Left lobe of liver (tissue), 2 donors: ENCODE results near the gene RBFOX2. TPM values are rescaled to one million over a fixed set of nuclear protein-coding genes. Genes with fewer than 3 reads are reported as not detected.
"Not testable (repeated sequence)": the region's sequence is repeated elsewhere in the genome, so short reads cannot be mapped to it uniquely, and the experiment has no call there.

Experiments used
- ATAC-seq: fragments of 200-7000 bp; cut with Tn5 transposase; one replicate; pipeline ENCODE4 v1.9.1; 2020; ENCODE audit warnings: mild to moderate bottlenecking, moderate library complexity
- DNase-seq: peaks from one replicate; pipeline ENCODE4 v3.0.0-alpha.2; 2020; ENCODE audit warnings: low spot score
- total RNA-seq: library from RNA; stranded (reverse); gene quantifications from one replicate; pipeline ENCODE4 v1.2.1, GENCODE V29; 2021
- donor health status: DM: no; HTN: no; CAD: no; lungs with moderate emphysema.
- donor health status: DM: no; HTN: yes; CAD: no.

RBFOX2 gene
- total RNA-seq, 1 donor from 2014 or later = 25.5 TPM

DNA sequence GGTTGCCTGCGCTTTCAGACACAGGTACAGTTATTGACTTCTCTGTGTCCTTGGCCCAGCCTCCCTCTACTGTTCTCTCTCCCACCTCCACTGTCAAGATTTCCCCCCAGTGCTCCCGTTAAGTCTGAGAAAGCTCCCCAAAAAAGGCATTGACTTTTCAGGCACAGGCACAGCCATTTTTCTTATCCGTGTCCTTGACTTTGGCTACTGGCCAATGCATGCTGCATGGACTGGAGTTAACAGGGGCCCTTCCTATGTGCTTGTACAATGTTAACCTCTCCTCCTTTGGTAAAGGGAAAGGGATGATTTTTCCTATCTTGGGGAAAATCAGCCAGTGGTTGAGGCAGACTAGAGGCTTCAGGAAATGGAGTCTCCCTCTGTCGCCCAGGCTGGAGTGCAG lies 306.7 kb downstream of the RBFOX2 start:
- no peak for ATAC-seq
- DNase-seq = no peak

DNA sequence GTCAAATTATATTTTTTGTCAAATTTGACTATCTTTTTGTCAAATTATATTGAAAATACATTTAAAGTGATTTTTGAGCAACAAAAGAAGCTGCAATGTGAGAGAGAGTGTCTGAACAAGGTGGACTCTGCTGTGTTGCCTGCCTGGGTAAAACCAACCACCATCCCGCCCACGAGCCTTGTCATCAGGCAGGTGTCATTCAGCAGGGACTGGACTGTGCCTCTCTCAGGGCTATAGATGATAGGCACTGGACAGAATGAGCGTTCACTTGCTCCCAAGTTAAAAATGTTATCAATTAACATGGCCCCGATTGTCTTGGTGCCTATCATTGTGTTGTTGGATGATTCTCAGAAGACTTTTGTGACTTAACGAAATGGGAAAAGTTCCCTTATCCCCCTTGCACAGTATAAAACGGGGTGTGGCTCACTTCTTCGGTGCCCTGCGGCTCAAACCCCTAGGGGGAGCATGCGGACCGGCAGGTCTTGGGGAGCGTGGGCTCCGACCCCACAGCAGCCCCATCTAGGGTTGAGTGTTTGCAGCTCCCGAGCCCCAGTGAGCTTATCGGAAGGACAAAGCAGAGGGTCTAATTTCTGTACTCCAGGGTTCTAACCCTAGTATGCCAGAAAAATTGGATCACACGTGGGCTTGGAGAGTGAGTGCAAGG lies 309.3 kb downstream of the RBFOX2 start:
- ATAC-seq = no peak
- no peak for DNase-seq

DNA sequence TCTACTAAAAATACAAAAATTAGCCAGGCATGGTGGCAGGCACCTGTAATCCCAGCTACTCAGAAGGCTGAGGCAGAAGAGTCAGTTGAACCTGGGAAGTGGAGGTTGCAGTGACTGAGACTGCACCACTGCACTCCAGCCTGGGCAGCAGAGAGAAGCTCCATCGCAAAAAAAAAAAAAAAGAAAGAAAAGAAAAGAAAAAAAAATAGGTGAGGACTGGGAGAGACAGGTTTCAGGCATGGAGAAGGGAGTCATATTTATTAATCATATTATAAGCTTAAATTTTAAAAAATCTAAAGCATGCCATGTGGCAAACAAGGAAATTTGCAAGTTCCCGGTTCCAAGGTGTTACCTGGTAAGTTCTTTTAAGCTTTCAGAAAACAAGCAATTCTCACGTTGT lies 311.1 kb downstream of the RBFOX2 start, which contains the start of gene APOL5:
APOL5 (plus strand) TSS at position 301 of the 400 bp plus-strand sequence; CDS start at position 301, 0 bp downstream.
- DNase-seq (no peak), ATAC-seq (no peak)

DNA sequence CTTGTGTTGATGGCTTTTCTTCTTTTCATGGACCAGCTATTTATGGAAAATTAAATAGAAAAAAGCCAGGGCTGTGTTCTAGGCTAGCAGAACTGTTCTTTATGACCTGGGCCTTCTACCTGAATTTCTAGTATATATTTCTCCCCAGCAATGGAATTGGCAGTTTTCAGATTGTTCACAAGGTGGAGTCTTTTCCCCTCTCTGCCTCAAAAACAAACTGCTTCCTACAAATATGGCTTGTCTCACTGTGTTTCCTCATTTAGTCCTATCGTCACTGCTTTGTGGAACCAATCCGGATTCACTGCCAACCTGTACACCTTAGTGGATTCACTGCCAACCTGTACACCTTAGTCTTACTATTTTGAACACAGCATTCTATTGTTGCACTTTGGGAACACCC lies 316.0 kb downstream of the RBFOX2 start:
- no peak for ATAC-seq
- DNase-seq = no peak

DNA sequence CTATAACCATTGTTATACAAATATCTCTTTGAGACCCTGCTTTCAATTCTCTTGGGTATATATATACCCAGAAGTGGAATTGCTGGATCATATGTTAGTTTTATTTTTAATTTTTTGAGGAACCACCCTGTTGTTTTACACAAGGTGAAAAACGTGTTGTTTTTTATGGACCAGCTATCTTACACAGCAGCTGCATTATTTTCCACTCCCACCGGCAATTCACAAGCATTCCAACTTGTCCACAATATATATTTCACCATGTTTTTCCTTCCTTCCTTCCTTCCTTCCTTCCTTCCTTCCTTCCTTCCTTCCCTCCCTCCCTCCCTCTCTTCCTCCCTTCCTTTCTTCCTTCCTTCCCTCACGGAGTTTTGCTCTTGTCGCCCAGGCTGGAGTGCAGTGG lies 317.3 kb downstream of the RBFOX2 start:
- DNase-seq (no peak), ATAC-seq (no peak)

DNA sequence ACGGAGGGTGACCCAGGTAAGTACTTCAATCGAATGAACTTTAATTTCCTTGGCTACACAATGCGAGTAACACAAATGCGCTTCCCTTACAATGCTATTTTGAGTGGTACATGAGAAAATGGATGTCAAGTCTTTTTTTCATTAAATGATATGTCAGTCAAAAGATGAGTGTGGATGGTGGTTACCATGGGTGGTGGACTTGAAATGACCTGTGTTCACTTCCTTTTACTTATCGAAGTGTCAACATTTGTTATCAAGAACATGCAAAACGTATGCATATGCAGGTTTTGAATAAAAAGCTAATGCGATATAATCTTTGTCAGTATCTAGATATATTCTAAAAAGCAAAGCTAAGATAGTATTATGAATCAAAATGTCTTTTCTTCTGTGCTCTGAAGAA lies 319.7 kb downstream of the RBFOX2 start:
- DNase-seq (no peak), ATAC-seq (no peak)

DNA sequence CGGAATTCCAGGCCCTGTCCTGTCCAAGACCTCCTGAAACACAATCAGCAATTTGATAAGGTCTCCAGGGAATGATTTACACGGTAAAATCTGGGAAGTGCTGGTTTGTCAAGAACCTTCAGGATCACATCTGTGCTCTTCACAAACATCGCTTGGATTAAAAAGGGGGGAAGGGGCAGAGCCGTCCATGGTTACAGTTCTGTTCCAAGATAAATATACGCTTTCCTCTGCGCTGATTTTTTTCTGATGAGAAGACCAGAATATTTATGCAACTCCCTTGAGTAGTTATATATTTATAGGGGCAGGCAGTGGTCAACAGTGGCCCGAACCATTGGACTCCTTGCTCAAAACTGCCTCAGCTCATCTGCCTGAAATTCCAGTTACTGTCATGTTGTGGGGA lies 320.2 kb downstream of the RBFOX2 start:
- DNase-seq = no peak
- no peak for ATAC-seq

DNA sequence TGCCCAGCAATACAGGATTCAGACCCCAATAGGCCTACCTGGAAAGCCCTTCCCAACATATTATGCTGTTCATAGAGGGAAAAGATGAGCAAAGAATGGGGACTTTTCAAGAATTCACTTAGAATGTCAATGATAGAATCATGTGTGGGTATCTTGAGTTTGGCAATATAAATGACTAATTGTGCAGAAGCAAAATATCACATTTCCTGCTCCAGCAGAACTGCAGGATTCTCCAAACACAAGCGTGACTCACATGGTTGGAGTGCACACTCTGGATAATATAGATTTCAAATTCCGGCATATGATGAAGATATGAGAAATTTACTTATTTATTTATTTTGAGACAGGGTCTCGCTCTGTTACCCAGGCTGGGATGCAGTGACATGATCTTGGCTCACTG lies 323.5 kb downstream of the RBFOX2 start:
- DNase-seq (no peak), ATAC-seq (no peak)

DNA sequence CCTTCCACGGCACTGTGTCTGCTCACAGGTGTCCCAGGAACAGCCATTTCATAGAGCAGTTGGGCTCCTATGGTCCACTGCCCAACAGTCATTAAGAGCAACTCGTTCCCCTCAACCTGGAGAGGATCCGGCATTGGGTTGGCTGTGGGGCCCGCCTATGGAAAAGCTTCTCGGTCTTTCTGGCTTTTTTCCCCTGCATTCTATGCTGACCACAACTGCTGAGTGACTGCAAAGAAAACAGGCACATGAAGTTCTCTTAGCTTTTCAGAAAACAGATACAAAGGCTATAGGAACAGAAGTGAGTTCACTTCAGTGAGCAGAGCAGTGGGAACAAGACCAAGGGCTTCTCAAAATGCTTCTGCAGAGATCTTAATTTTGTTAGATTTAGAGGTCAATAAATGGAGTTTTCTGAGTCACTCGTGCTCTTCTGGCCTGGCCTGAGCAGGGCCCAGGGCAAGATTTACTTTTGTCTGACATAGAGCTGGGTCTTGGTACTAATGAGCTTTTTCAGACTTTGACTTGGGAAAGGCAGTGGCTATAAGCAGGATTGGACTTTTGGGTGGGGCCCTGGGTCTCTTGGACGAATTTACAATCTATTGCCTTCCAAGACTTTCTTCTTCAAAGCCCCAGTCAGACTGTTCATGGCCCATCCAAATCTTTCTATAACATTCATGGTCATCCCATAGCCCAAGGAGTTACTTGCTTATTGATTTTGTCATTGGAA lies 324.6 kb downstream of the RBFOX2 start:
- DNase-seq (no peak), ATAC-seq (no peak)

DNA sequence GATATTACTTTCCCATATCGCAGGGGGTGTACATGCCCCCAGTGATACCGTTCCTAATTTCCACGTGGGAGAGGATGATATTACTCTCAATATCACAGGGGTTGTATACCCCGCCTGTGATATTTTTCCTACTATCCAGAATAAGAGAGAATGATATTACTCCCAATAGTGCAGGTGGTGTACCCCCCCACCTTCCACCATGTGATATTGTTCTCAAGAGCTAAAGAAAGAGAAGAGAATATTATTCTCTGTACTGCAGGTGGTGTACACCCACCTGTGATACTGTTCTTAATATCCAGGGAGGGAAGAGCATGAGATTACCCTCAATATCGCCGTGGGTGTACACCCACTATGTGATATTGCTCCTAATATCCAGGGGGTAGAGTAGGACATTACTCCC lies 328.8 kb downstream of the RBFOX2 start:
- DNase-seq, ATAC-seq: not testable (repeated sequence)

DNA sequence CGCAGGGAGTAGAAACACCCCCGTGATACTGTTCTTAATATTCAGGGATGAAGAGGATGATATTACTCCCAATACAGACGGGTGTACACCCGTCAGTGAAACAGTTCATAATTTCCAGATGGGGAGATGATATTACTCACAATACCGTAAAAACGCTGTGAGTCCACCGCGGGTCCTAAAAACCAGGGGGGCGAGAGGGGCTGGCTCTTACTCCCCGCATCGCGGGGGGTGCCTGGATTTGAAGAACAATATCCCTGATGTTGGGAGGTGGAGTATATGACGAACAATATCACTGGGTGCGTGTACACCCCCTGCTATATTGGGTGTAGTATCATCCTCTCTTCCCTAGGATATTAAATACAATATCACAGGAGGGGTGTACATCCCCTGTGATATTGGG lies 331.5 kb downstream of the RBFOX2 start:
- no peak for DNase-seq
- ATAC-seq = no peak

DNA sequence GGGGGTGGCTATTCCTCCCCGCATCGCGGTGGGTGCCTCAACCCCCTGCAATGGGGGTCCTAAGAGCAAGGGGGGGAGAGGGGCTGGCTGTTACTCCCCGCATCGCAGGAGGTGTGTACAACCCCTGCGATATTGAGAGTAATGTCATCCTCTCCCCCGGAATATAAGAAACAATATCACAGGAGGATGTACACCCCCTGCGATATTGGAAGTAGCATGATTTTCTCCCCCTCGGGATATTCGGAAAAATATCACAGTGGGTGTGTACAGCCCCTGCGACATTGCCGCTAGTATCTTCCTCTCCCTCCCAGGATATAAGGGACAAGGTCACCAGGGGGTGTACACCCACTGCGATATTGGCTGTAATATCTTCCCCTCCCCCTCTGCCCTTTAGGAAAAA lies 333.4 kb downstream of the RBFOX2 start:
- ATAC-seq (no peak), DNase-seq (no peak)

DNA sequence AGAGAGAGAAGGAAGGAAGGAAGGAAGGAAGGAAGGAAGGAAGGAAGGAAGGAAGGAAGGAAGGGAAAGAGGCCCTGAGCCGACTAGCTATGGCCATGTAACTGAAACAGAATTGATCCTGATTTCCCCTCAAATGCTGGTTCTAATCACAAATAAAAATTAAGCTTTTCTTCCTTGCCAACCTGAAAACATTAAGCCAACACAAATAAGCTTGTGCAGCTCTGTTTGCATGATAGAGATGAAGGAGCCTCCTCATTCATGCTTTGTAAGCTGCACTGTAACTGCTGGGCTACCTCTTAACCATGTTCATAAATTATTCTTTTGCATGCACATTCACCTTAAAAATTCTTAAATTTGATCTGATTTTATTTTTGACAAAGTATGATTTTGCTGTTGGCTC lies 338.6 kb downstream of the RBFOX2 start:
- ATAC-seq (no peak), DNase-seq (no peak)

DNA sequence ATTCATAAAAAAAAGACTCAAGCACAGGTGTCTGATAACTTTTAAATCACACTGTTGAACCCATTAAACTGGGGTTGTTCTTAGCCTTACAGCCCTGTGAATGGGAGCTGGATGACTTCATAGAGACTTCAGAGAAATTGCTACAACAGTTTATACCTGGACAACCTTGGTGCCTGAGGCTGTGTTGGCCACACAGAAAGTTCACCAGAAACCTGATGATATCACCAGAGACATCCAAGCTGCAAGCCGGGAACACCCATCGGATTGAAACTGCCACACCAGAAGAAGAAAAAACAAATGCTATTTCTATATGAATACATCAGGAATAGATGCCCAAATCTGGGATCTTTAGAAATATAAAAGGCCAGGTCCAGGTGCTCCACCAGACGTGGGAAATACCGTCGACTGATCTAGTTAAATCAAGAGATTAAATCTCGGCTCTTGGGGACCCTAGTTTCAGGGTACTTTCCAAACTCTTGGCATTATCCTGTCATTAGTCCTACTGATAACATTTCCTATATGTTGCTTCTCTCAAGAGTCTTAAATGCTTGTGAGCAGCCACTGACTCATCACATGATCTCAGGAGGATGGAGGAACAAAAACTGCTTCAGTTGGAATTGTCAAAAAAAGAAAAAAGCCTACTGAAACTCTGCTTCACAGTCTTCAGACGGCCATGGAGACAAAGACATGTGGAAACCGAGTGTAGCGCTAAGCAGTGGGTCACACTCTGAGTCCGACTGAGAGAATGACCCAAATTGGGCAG lies 339.5 kb downstream of the RBFOX2 start:
- DNase-seq = no peak
- no peak for ATAC-seq

Other genes with a start within 250 kb of the RBFOX2 start
- gene APOL3, start 131.9 kb upstream of the RBFOX2 start, total RNA-seq = 26.9 TPM
- gene APOL4, start 173.0 kb upstream of the RBFOX2 start, total RNA-seq = 0.60 TPM
- 44.4 TPM for gene APOL2, start 210.7 kb upstream of the RBFOX2 start, total RNA-seq
- 99.8 TPM for gene APOL1, start 224.3 kb upstream of the RBFOX2 start, total RNA-seq